DND-41 (cell line): ENCODE results near the gene ALG9.

Experiments used
- ATAC-seq: fragments of 200-7000 bp; cut with Tn5 transposase; 3 replicates; pipeline ENCODE4 v1.9.1; 2021; ENCODE audit warnings: low read depth; ENCODE audit not compliant: insufficient read depth
- DNase-seq: peaks from one replicate; pipeline ENCODE4 v3.0.0-alpha.2; 2020
- H2AFZ ChIP-seq: 2 replicates; pipeline ENCODE4 v1.6.0; 2012; ENCODE audit warnings: low read depth, low read length
- H3K27ac ChIP-seq: 2 replicates; pipeline ENCODE4 v1.5.1; 2012; ENCODE audit warnings: low read length, inconsistent platforms
- H3K27me3 ChIP-seq: fragments of 200-600 bp; sonication (generic); 2 replicates; pipeline ENCODE4 v1.6.0; 2012; ENCODE audit warnings: low read length, mild to moderate bottlenecking, inconsistent platforms; ENCODE audit not compliant: insufficient read depth, poor library complexity
- H3K36me3 ChIP-seq: 2 replicates; pipeline ENCODE4 v1.5.1; 2012; ENCODE audit warnings: low read length, inconsistent platforms; ENCODE audit not compliant: insufficient read depth
- H3K4me1 ChIP-seq: 2 replicates; pipeline ENCODE4 v1.5.1; 2012; ENCODE audit warnings: mild to moderate bottlenecking, low read length; ENCODE audit not compliant: insufficient read depth
- H3K4me2 ChIP-seq: 2 replicates; pipeline ENCODE4 v1.6.0; 2012; ENCODE audit warnings: mild to moderate bottlenecking, moderate library complexity, low read length, inconsistent platforms; ENCODE audit not compliant: insufficient read depth
- H3K4me3 ChIP-seq, 2 experiments: fragments of 200-600 bp in 1 of 2; shearing (Covaris generic) in 1 of 2; 2 replicates each; pipeline ENCODE4 v1.5.1; 2012 to 2016; ENCODE audit warnings: inconsistent platforms in 2 of 2, low read length in 2 of 2, mild to moderate bottlenecking in 2 of 2, low read depth in 1 of 2, moderate library complexity in 1 of 2
- H3K79me2 ChIP-seq: 2 replicates; pipeline ENCODE4 v1.6.0; 2012; ENCODE audit warnings: low read length, inconsistent platforms; ENCODE audit not compliant: insufficient read depth
- H3K9ac ChIP-seq: 2 replicates; pipeline ENCODE4 v1.6.0; 2012; ENCODE audit warnings: low read depth, mild to moderate bottlenecking, inconsistent platforms, low read length, moderate library complexity
- H3K9me3 ChIP-seq: 2 replicates; pipeline ENCODE4 v1.5.1; 2012; ENCODE audit warnings: low read length, moderate library complexity, mild to moderate bottlenecking, inconsistent platforms; ENCODE audit not compliant: insufficient read depth, severe bottlenecking
- H4K20me1 ChIP-seq: 2 replicates; pipeline ENCODE4 v1.6.0; 2012; ENCODE audit warnings: low read length; ENCODE audit not compliant: insufficient read depth
- EZH2 ChIP-seq: IDR thresholded peaks from 3 replicates; pipeline ENCODE4 v1.6.1; 2012; ENCODE audit warnings: borderline replicate concordance, low read depth, mild to moderate bottlenecking, moderate library complexity, low read length, inconsistent platforms; ENCODE audit not compliant: severe bottlenecking
- TF ChIP-seq, protein P1 (sequence below): IDR thresholded peaks from 2 replicates; pipeline ENCODE4 v1.5.1; 2012; ENCODE audit warnings: borderline replicate concordance, low read length, moderate library complexity, mild to moderate bottlenecking; ENCODE audit not compliant: poor library complexity, severe bottlenecking; ENCODE audit errors: extremely low read depth

Gene ALG9

GRCh38 chr11:111745719-111746504, 125.5 kb downstream of the ALG9 start:
- ATAC-seq (no peak), DNase-seq (no peak)
- Histone ChIP-seq H3K27me3 (no peaks in the 10 kb centered on the region), H3K4me2 (no peak overlapping the region), H3K9ac (no peak overlapping the region), H3K27ac (no peak overlapping the region), H3K36me3 (peaks cover 90% of the 10 kb centered on the region), H2AFZ (no peak overlapping the region), H3K4me1 (no peaks in the 10 kb centered on the region), H4K20me1 (0 out of 2 replicates have a peak, but pooled peaks cover 2% of the 10 kb centered on the region), H3K4me3 (no peak overlapping the region), H3K9me3 (no peaks in the 10 kb centered on the region), H3K79me2 (peaks cover 6% of the 10 kb centered on the region; the same call in 1 of the 2 replicates)
- TF ChIP-seq EZH2 = no peak
- TF ChIP-seq, protein P1, sequence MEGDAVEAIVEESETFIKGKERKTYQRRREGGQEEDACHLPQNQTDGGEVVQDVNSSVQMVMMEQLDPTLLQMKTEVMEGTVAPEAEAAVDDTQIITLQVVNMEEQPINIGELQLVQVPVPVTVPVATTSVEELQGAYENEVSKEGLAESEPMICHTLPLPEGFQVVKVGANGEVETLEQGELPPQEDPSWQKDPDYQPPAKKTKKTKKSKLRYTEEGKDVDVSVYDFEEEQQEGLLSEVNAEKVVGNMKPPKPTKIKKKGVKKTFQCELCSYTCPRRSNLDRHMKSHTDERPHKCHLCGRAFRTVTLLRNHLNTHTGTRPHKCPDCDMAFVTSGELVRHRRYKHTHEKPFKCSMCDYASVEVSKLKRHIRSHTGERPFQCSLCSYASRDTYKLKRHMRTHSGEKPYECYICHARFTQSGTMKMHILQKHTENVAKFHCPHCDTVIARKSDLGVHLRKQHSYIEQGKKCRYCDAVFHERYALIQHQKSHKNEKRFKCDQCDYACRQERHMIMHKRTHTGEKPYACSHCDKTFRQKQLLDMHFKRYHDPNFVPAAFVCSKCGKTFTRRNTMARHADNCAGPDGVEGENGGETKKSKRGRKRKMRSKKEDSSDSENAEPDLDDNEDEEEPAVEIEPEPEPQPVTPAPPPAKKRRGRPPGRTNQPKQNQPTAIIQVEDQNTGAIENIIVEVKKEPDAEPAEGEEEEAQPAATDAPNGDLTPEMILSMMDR = no peak

GRCh38 chr11:111743700-111744099, 127.7 kb downstream of the ALG9 start:
- H3K9ac ChIP-seq = no peak overlapping the region
- DNase-seq (no peak), ATAC-seq (no peak)
- H4K20me1 ChIP-seq = 0 out of 2 replicates have a peak, but pooled peaks cover 2% of the 10 kb centered on the region
- no peaks in the 10 kb centered on the region for H3K9me3 ChIP-seq
- no peak overlapping the region for H3K4me3 ChIP-seq
- TF ChIP-seq, protein P1 = no peak
- no peak for TF ChIP-seq EZH2
- no peaks in the 10 kb centered on the region for H3K27me3 ChIP-seq
- H3K4me1 ChIP-seq = no peaks in the 10 kb centered on the region
- peaks cover 83% of the 10 kb centered on the region for H3K36me3 ChIP-seq
- no peak overlapping the region for H2AFZ ChIP-seq
- peaks cover 6% of the 10 kb centered on the region; the same call in 1 of the 2 replicates for H3K79me2 ChIP-seq
- no peak overlapping the region for H3K4me2 ChIP-seq
- no peak overlapping the region for H3K27ac ChIP-seq

GRCh38 chr11:111741751-111742150, 129.6 kb downstream of the ALG9 start:
- no peak overlapping the region for H3K4me3 ChIP-seq
- no peak for DNase-seq
- no peak overlapping the region for H3K4me2 ChIP-seq
- H4K20me1 ChIP-seq = no peaks in the 10 kb centered on the region
- no peaks in the 10 kb centered on the region for H3K4me1 ChIP-seq
- ATAC-seq = no peak
- no peak overlapping the region for H3K9ac ChIP-seq
- no peak overlapping the region for H2AFZ ChIP-seq
- H3K27ac ChIP-seq = no peak overlapping the region
- TF ChIP-seq EZH2 = no peak
- TF ChIP-seq, protein P1 = no peak
- no peaks in the 10 kb centered on the region for H3K27me3 ChIP-seq
- peaks cover 85% of the 10 kb centered on the region for H3K36me3 ChIP-seq
- no peaks in the 10 kb centered on the region for H3K9me3 ChIP-seq
- H3K79me2 ChIP-seq = 0 out of 2 replicates have a peak, but pooled peaks cover under 1% of the 10 kb centered on the region
